Right lobe of liver (tissue), 4 donors: ENCODE results near the gene LSM12.
A peak's percentile ranks its signal among the peaks of the same experiment; 100 is the strongest.

ENCODE experiments used
- POLR2A ChIP-seq: fragments of 450-650 bp; IDR thresholded peaks from one replicate; pipeline ENCODE4 v1.6.1; 2017; ENCODE audit warnings: antibody characterized with exemption, mild to moderate bottlenecking
- TF ChIP-seq, protein P1 (sequence below), 4 donors: fragments of 200-600 bp in 3 of 4; fragments of 450-650 bp in 1 of 4; IDR thresholded peaks; one replicate each; pipeline versions ENCODE4 v1.5.1 to v1.8.0; 2016 to 2022; ENCODE audit warnings: antibody characterized with exemption in 4 of 4, mild to moderate bottlenecking in 2 of 4
- donor health status: DM: no; HTN: no; CAD: no.
- donor health status: DM: no; HTN: no; CAD: no.
- donor health status: DM: no; HTN: yes; CAD: no.

- no peak for TF ChIP-seq POLR2A
- TF ChIP-seq, protein P1, sequence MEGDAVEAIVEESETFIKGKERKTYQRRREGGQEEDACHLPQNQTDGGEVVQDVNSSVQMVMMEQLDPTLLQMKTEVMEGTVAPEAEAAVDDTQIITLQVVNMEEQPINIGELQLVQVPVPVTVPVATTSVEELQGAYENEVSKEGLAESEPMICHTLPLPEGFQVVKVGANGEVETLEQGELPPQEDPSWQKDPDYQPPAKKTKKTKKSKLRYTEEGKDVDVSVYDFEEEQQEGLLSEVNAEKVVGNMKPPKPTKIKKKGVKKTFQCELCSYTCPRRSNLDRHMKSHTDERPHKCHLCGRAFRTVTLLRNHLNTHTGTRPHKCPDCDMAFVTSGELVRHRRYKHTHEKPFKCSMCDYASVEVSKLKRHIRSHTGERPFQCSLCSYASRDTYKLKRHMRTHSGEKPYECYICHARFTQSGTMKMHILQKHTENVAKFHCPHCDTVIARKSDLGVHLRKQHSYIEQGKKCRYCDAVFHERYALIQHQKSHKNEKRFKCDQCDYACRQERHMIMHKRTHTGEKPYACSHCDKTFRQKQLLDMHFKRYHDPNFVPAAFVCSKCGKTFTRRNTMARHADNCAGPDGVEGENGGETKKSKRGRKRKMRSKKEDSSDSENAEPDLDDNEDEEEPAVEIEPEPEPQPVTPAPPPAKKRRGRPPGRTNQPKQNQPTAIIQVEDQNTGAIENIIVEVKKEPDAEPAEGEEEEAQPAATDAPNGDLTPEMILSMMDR (IDR thresholded peaks at IDR 0.05) = peak; percentile 59 to 70 (median 64)
Observed at GRCh38 chr17:44115585-44116415, 49.3 kb upstream of the LSM12 start.
